GM19395 (cell line): ENCODE data around the gene COL4A1.

Source experiments
- ATAC-seq: cut with Tn5 transposase; IDR thresholded peaks from one replicate; pipeline ENCODE4 v1.9.1; 2021; ENCODE audit warnings: mild to moderate bottlenecking, moderate library complexity; ENCODE audit not compliant: unreplicated experiment

COL4A1 gene

GRCh38 chr13:110280231-110280813 lies 26.6 kb downstream of the COL4A1 start:
- no peak for ATAC-seq

GRCh38 chr13:110279684-110280083 lies 27.3 kb downstream of the COL4A1 start:
- ATAC-seq, result no peak

- no peak for ATAC-seq
Measured at GRCh38 chr13:110278859-110279258, 28.1 kb downstream of the COL4A1 start.

- ATAC-seq, result no peak
Measured at GRCh38 chr13:110277357-110277975, 29.5 kb downstream of the COL4A1 start.

- no peak for ATAC-seq
Measured at GRCh38 chr13:110276553-110276950, 30.4 kb downstream of the COL4A1 start.

GRCh38 chr13:110275931-110276552 lies 30.9 kb downstream of the COL4A1 start:
- ATAC-seq, result no peak

GRCh38 chr13:110274687-110275086 lies 32.3 kb downstream of the COL4A1 start:
- ATAC-seq, result no peak

- no peak for ATAC-seq
Measured at GRCh38 chr13:110273254-110273653, 33.7 kb downstream of the COL4A1 start.

- no peak for ATAC-seq
Measured at GRCh38 chr13:110272651-110273050, 34.3 kb downstream of the COL4A1 start.

- ATAC-seq, result no peak
Measured at GRCh38 chr13:110272227-110272626, 34.7 kb downstream of the COL4A1 start.

GRCh38 chr13:110271313-110271712 lies 35.6 kb downstream of the COL4A1 start:
- ATAC-seq, result no peak

- ATAC-seq, result no peak
Measured at GRCh38 chr13:110270507-110270906, 36.5 kb downstream of the COL4A1 start.

GRCh38 chr13:110269509-110270185 lies 37.3 kb downstream of the COL4A1 start:
- no peak for ATAC-seq

GRCh38 chr13:110268576-110269185 lies 38.3 kb downstream of the COL4A1 start:
- ATAC-seq, result no peak

GRCh38 chr13:110268061-110268460 lies 38.9 kb downstream of the COL4A1 start:
- no peak for ATAC-seq

- ATAC-seq, result no peak
Measured at GRCh38 chr13:110266983-110267382, 40.0 kb downstream of the COL4A1 start.

- no peak for ATAC-seq
Measured at GRCh38 chr13:110266431-110266809, 40.5 kb downstream of the COL4A1 start.

- ATAC-seq, result no peak
Measured at GRCh38 chr13:110265682-110266430, 41.1 kb downstream of the COL4A1 start.

- ATAC-seq, result no peak
Measured at GRCh38 chr13:110265341-110265681, 41.6 kb downstream of the COL4A1 start.

GRCh38 chr13:110264685-110265275 lies 42.2 kb downstream of the COL4A1 start:
- ATAC-seq, result no peak

- no peak for ATAC-seq
Measured at GRCh38 chr13:110263888-110264287, 43.1 kb downstream of the COL4A1 start.
